Measurements from ENCODE around the gene MSI2. TPM values are rescaled to one million over a fixed set of nuclear protein-coding genes. Genes with fewer than 3 reads are reported as not detected.

Gene MSI2
- total and polyA plus RNA-seq, 9 of the 15 experiments (the other 6 are each of a cell fraction or from before 2014, with no cell fraction given), result 4.6 to 61.8 (median 42.4) TPM

- no peak for TF ChIP-seq E2F8 (IDR thresholded peaks at IDR 0.05; ENCODE audit: low read depth, partially characterized antibody)
- TF ChIP-seq SNAPC5 (CRISPR knock-in tag; IDR thresholded peaks at IDR 0.05), result no peak
- no peak for TF ChIP-seq NRF1 (conservative IDR thresholded peaks at IDR 0.05 in 1 of 2, IDR thresholded peaks at IDR 0.05 in 1 of 2)
- no peak for TF ChIP-seq ZNF75A (CRISPR knock-in tag; IDR thresholded peaks at IDR 0.05)
- TF ChIP-seq CHD2 (IDR thresholded peaks at IDR 0.05; ENCODE audit: low read depth, low read length), result no peak
- TF ChIP-seq THRA (IDR thresholded peaks at IDR 0.05), result no peak
- TF ChIP-seq EWSR1 (IDR thresholded peaks at IDR 0.05; ENCODE audit: borderline replicate concordance, low read depth, partially characterized antibody), result no peak
- TF ChIP-seq ZNF41 (CRISPR knock-in tag; conservative IDR thresholded peaks at IDR 0.05), result no peak
- no peak for TF ChIP-seq ZNF785 (CRISPR knock-in tag; IDR thresholded peaks at IDR 0.05)
- TF ChIP-seq CHCHD3 (CRISPR knock-in tag; IDR thresholded peaks at IDR 0.05), result no peak
- peak; percentile 79 to 81 for TF ChIP-seq KDM1A (IDR thresholded peaks at IDR 0.05)
- no peak for TF ChIP-seq ARHGAP35 (IDR thresholded peaks at IDR 0.05; ENCODE audit: partially characterized antibody)
- TF ChIP-seq SREBF2 (CRISPR knock-in tag; IDR thresholded peaks at IDR 0.05), result no peak
- no peak for TF ChIP-seq ERF (CRISPR knock-in tag; IDR thresholded peaks at IDR 0.05)
- TF ChIP-seq NBN (IDR thresholded peaks at IDR 0.05; ENCODE audit: low read depth), result 0 out of 2 replicates have a peak, but pooled peaks have one; percentile 41
- TF ChIP-seq ZKSCAN3 (CRISPR knock-in tag; IDR thresholded peaks at IDR 0.05), result no peak
- no peak for TF ChIP-seq THAP12 (CRISPR knock-in tag; IDR thresholded peaks at IDR 0.05)
- TF ChIP-seq ZKSCAN8 (CRISPR knock-in tag; IDR thresholded peaks at IDR 0.05), result no peak
- no peak for TF ChIP-seq COPS2 (conservative IDR thresholded peaks at IDR 0.05)
- TF ChIP-seq TSC22D4 (tag; IDR thresholded peaks at IDR 0.05), result no peak
- TF ChIP-seq ZFPM2 (CRISPR knock-in tag; IDR thresholded peaks at IDR 0.05), result no peak
- TF ChIP-seq MAX (CRISPR knock-in tag; IDR thresholded peaks at IDR 0.05), result no peak
Measured at GRCh38 chr17:57342963-57343589, 86.8 kb downstream of the MSI2 start (continued).

Data from K562 (cell line).